Lung (tissue), 12 donors: ENCODE data around the gene GPR39. TPM values are rescaled to one million over a fixed set of nuclear protein-coding genes. Genes with fewer than 3 reads are reported as not detected.

Source experiments
- ATAC-seq: fragments of 200-7000 bp; cut with Tn5 transposase; one replicate; pipeline ENCODE4 v1.9.1; 2020; ENCODE audit warnings: moderate number of reproducible peaks; ENCODE audit not compliant: insufficient read depth, low FRiP score
- DNase-seq, 3 donors: peaks; one replicate each; pipeline ENCODE4 v3.0.0-alpha.2; 2013 to 2017
- H3K27ac ChIP-seq, 2 donors: one replicate each; pipeline ENCODE4 v1.5.1; 2013; ENCODE audit warnings: mild to moderate bottlenecking in 2 of 2, moderate library complexity in 2 of 2, control low read depth in 1 of 2, inconsistent platforms in 1 of 2, low read depth in 1 of 2, low read length in 1 of 2
- H3K27me3 ChIP-seq, 3 donors: one replicate each; pipeline ENCODE4 v1.5.1; 2013; ENCODE audit warnings: low read length in 2 of 3; ENCODE audit not compliant: control insufficient read depth in 3 of 3, insufficient read depth in 3 of 3
- H3K36me3 ChIP-seq, 4 donors: one replicate each; pipeline ENCODE4 v1.5.1; 2013; ENCODE audit warnings: low read length in 4 of 4, mild to moderate bottlenecking in 1 of 4, moderate library complexity in 1 of 4; ENCODE audit not compliant: control insufficient read depth in 4 of 4, insufficient read depth in 4 of 4
- H3K4me1 ChIP-seq, 5 donors: one replicate each; pipeline ENCODE4 v1.5.1; 2013; ENCODE audit warnings: low read length in 5 of 5, mild to moderate bottlenecking in 2 of 5, moderate library complexity in 1 of 5; ENCODE audit not compliant: control insufficient read depth in 5 of 5, insufficient read depth in 5 of 5
- H3K4me3 ChIP-seq: one replicate; pipeline ENCODE4 v1.5.1; 2013; ENCODE audit warnings: mild to moderate bottlenecking, control low read depth, moderate library complexity
- H3K9ac ChIP-seq, 2 donors: one replicate each; pipeline ENCODE4 v1.5.1; 2013; ENCODE audit warnings: low read length in 2 of 2, control low read depth in 1 of 2; ENCODE audit not compliant: insufficient read depth in 1 of 2
- H3K9me3 ChIP-seq, 4 donors: one replicate each; pipeline ENCODE4 v1.5.1; 2013; ENCODE audit warnings: low read length in 3 of 4, mild to moderate bottlenecking in 1 of 4, moderate library complexity in 1 of 4; ENCODE audit not compliant: control insufficient read depth in 4 of 4, insufficient read depth in 3 of 4
- WGBS, 2 donors: extraction: QIAGEN DNeasy Blood & Tissue Kit; methylation state at CpG; one replicate each; pipeline ENCODE4 v1.1.7; 2013; 5-methylcytosine and 5-hydroxymethylcytosine counted together
- polyA plus RNA-seq, 2 donors: library from polyadenylated mRNA; stranded (reverse); fragments of 200-250 nt; gene quantifications; one replicate each; pipeline ENCODE4 v1.2.1, GENCODE V29; 2013
- total RNA-seq, 2 donors: library from RNA; depleted of rRNA in 1 of 2; stranded (reverse); fragments of >200 nt in 1 of 2; gene quantifications; one replicate each; pipeline ENCODE4 v1.2.1, GENCODE V29; 2014 to 2021
- TF ChIP-seq, protein P1 (sequence below): IDR thresholded peaks from 2 replicates; pipeline ENCODE4 v1.5.1; 2012; ENCODE audit warnings: mild to moderate bottlenecking; ENCODE audit errors: control extremely low read depth, extremely low read depth
- donor health status: control.
- donor health status: control.
- donor health status: Bipolar disorder and iron deficiency.
- donor health status: healthy.
- donor health status: DM: yes; HTN: yes; CAD: no.

The GPR39 gene
- total and polyA plus RNA-seq, 4 donors, result 5.8 to 15.3 (median 11.1) TPM

DNA sequence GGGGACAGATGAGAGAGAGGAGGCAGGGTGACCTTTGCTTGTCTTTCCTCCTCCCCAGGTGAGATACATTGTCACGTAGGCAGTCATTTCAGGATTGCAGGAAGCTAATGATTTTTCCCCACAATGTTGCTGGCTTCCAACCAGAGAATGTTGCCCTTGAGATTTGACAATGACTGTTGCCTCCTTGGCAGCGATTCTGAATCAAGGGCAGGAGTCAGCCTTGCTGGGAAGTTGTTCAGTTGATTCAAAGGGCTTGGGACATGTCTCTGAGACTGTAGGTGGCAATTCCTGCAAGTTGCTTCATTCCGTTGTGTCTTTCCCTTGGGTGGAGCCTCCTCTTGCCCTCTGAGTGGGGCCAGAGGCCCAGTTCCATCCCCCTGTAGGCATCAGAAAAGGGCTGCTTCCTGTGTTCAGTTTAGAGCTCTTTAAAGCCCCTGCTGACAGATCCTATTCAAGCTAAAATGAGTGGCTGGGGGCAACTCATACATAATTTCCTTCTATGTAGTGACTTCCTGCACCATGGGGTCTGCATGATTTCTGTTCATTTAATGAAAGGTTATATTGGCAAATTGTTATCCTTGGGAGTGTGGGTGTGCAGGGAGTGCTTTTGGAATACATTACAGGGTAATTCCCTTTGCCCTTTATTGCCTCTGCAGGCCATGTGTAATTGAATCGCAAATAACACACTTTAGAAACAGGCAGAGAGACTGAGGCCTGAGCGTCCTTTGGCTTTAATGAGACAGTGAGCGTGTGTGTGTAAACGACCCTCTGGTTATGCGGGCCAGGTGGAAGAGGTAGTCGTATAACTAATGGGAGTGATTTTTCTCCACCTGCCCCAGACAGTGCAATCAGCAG, 52.4 kb downstream of the GPR39 start:
- Histone ChIP-seq H3K9ac (no peak overlapping the region), H3K27me3 (no peaks in the 10 kb centered on the region), H3K4me1 (no peaks in the 10 kb centered on the region), H3K4me3 (no peak overlapping the region), H3K36me3 (no peaks in the 10 kb centered on the region), H3K27ac (no peak overlapping the region), H3K9me3 (peaks cover 0 to 50% (median 9%) of the 10 kb centered on the region in 4 donors)
- TF ChIP-seq, protein P1, sequence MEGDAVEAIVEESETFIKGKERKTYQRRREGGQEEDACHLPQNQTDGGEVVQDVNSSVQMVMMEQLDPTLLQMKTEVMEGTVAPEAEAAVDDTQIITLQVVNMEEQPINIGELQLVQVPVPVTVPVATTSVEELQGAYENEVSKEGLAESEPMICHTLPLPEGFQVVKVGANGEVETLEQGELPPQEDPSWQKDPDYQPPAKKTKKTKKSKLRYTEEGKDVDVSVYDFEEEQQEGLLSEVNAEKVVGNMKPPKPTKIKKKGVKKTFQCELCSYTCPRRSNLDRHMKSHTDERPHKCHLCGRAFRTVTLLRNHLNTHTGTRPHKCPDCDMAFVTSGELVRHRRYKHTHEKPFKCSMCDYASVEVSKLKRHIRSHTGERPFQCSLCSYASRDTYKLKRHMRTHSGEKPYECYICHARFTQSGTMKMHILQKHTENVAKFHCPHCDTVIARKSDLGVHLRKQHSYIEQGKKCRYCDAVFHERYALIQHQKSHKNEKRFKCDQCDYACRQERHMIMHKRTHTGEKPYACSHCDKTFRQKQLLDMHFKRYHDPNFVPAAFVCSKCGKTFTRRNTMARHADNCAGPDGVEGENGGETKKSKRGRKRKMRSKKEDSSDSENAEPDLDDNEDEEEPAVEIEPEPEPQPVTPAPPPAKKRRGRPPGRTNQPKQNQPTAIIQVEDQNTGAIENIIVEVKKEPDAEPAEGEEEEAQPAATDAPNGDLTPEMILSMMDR, result no peak
- WGBS, 2 donors, result 78 to 84% methylated on average over 9 of the region's 9 CpGs
- DNase-seq (no peak), ATAC-seq (no peak)

DNA sequence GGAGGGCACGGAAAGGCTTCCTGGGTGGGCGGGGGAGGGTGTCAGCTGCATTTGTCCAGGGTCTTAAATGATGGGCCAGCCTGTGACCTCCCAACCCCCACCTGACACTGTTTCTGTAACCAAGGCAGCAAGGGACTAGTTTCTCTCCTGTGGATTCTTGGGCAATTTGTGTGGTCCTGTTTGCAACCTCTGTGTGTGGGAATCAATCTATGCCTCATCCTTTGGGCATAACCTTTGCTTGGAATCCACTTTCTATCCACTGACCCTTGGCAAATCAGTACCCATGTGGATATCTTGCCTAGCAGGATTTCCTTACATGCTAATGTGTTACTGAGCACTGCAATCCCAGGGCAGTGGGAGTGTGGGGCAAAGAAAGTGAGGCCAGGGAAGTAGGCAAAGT, 54.1 kb downstream of the GPR39 start:
- DNase-seq, result no peak
- Histone ChIP-seq H3K27me3 (no peaks in the 10 kb centered on the region), H3K36me3 (no peaks in the 10 kb centered on the region), H3K9me3 (peaks cover 0 to 55% (median 8%) of the 10 kb centered on the region in 4 donors), H3K4me1 (no peaks in the 10 kb centered on the region), H3K27ac (no peak overlapping the region), H3K9ac (no peak overlapping the region), H3K4me3 (no peak overlapping the region)
- 54 to 63% methylated on average over 2 of the region's 2 CpGs for WGBS, 2 donors
- TF ChIP-seq, protein P1, result no peak
- ATAC-seq, result no peak

DNA sequence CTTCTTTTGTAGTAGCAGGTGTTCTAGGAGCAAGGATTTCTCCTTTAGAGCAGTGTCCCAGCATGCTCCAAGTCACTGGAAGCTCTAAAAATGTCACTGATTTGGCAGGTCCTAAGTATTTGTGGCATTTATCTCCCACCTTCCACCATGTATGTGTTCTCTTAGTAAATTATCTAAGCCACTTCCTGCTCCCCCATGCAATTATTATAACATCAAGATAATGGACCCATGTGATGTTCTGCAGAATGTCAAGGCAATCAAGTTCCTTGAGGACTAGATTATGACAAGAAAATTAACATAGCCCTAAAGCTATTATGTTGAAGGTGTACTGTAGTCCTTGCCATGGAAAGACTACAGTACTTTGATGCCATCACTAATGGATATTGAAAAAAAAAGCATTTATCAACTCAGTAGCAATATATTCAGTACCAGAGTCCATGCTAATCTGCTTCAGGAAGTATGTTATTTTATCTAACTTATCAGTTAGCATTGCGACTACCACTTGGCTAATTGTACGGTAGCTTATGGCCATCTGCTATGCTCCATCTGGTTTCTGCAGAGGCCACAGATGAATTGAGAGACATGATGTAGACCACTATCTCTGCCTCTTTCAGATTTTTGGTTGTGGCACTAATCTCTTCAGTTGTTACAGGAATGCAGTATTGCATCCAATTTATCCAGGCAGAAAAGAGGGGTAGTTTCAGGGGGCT, 56.7 kb downstream of the GPR39 start:
- Histone ChIP-seq H3K9me3 (peaks cover 0 to 52% (median 0%) of the 10 kb centered on the region in 4 donors), H3K9ac (no peak overlapping the region), H3K27me3 (no peaks in the 10 kb centered on the region), H3K27ac (no peak overlapping the region), H3K4me1 (no peaks in the 10 kb centered on the region), H3K36me3 (no peaks in the 10 kb centered on the region), H3K4me3 (no peak overlapping the region)
- no peak for ATAC-seq
- 94 to 97% methylated on average over 2 of the region's 2 CpGs for WGBS, 2 donors
- DNase-seq, result no peak
- TF ChIP-seq, protein P1, result no peak
